CD4-positive, alpha-beta T cell treated with Interleukin-6 at 100 ng/mL for 8 hours (primary cell): ENCODE measurements around the gene ZBTB40.

ENCODE experiments used
- DNase-seq: peaks from one replicate; pipeline ENCODE4 v3.0.0-alpha.2; 2020; ENCODE audit warnings: mixed read lengths, low spot score

Gene ZBTB40

GRCh38 chr1:22426781-22427180, 24.9 kb upstream of the ZBTB40 start:
- no peak for DNase-seq

- peak; percentile 51 for DNase-seq
These were observed 23.0 kb upstream of the ZBTB40 start for GRCh38 chr1:22428672-22429071.

- no peak for DNase-seq
These were observed 19.7 kb upstream of the ZBTB40 start for GRCh38 chr1:22431965-22432364.

GRCh38 chr1:22434717-22435116, 16.9 kb upstream of the ZBTB40 start:
- DNase-seq: no peak

GRCh38 chr1:22436948-22437347, 14.7 kb upstream of the ZBTB40 start:
- no peak for DNase-seq

GRCh38 chr1:22437573-22437972, 14.1 kb upstream of the ZBTB40 start:
- DNase-seq: no peak

GRCh38 chr1:22440582-22440981, 11.1 kb upstream of the ZBTB40 start:
- no peak for DNase-seq

- no peak for DNase-seq
These were observed 9.3 kb upstream of the ZBTB40 start for GRCh38 chr1:22442212-22442894.

GRCh38 chr1:22443332-22443731, 8.3 kb upstream of the ZBTB40 start:
- no peak for DNase-seq

GRCh38 chr1:22444856-22445255, 6.8 kb upstream of the ZBTB40 start:
- DNase-seq: no peak

GRCh38 chr1:22447621-22448111, 4.0 kb upstream of the ZBTB40 start:
- no peak for DNase-seq

- DNase-seq: no peak
These were observed 2.0 kb upstream of the ZBTB40 start for GRCh38 chr1:22449636-22450035.

- DNase-seq: no peak
These were observed 1.2 kb upstream of the ZBTB40 start for GRCh38 chr1:22450351-22451021.

GRCh38 chr1:22452481-22452957, 868 bp downstream of the ZBTB40 start:
- DNase-seq: peak; percentile 22

GRCh38 chr1:22453181-22453580, 1.5 kb downstream of the ZBTB40 start:
- DNase-seq: no peak

- DNase-seq: no peak
These were observed 2.9 kb downstream of the ZBTB40 start for GRCh38 chr1:22454476-22455056.

- no peak for DNase-seq
These were observed 5.7 kb downstream of the ZBTB40 start for GRCh38 chr1:22457345-22457744.

GRCh38 chr1:22457836-22458235, 6.2 kb downstream of the ZBTB40 start:
- no peak for DNase-seq

GRCh38 chr1:22461100-22461499, 9.4 kb downstream of the ZBTB40 start:
- DNase-seq: no peak

- DNase-seq: no peak
These were observed 10.3 kb downstream of the ZBTB40 start for GRCh38 chr1:22461678-22462527.

- no peak for DNase-seq
These were observed 11.3 kb downstream of the ZBTB40 start for GRCh38 chr1:22462928-22463327.

GRCh38 chr1:22465015-22465565, 13.4 kb downstream of the ZBTB40 start:
- no peak for DNase-seq
